Activated T-cell treated with anti-CD3 and anti-CD28 coated beads for 24 hours (primary cell): ENCODE data around the gene RFX4.
"Not testable (repeated sequence)": the region's sequence is repeated elsewhere in the genome, so short reads cannot be mapped to it uniquely, and the experiment has no call there.

Experiments
- DNase-seq: peaks from one replicate; pipeline ENCODE4 v3.0.0-alpha.2; 2020; ENCODE audit warnings: low read depth

The RFX4 gene

DNA sequence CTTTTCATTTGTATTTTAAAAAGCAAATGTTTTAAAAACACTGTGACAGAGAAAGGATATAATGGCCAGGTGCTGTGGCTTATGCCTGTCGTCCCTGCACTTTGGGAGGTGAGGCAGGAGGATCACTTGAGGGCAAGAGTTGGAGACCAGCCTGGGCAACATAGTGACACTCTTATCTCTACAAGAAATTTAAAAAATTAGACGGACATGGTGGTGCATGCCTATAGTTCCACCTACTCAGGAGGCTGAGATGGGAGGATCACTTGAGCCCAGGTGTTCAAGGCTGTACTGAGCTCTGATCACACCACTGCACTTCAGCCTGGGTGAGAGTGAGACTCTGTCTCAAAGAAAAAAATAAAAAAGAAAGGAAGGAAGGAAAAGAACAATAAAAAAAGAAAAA is 7.8 kb downstream of the RFX4 start:
- DNase-seq: no peak

GRCh38 chr12:106594447-106594846 is 11.6 kb downstream of the RFX4 start:
- no peak for DNase-seq

DNA sequence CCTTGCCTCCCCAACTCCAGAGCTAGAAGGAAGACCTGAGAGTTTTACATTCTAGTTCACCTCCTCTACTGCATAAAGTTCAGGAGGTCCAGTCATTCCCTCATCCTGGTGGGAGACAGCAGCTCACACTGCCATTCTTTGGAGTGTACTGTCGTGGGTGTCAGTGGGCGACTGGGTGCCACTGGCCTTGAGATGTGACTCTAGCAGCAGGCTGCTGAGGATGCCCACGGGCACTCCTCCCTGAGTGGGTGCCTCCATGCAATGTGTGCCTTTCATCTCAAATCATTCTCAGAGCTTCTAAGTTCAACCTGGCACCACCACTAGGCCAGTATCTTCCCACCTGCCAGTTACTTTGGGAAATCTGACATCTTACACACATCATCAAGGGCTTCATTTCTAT is 12.5 kb downstream of the RFX4 start:
- no peak for DNase-seq

- DNase-seq: no peak
Observed at GRCh38 chr12:106598003-106598402, 15.2 kb downstream of the RFX4 start.

- DNase-seq: no peak
Observed at GRCh38 chr12:106599302-106599701, 16.5 kb downstream of the RFX4 start.

- DNase-seq: no peak
Observed at GRCh38 chr12:106600503-106600902, 17.7 kb downstream of the RFX4 start.

DNA sequence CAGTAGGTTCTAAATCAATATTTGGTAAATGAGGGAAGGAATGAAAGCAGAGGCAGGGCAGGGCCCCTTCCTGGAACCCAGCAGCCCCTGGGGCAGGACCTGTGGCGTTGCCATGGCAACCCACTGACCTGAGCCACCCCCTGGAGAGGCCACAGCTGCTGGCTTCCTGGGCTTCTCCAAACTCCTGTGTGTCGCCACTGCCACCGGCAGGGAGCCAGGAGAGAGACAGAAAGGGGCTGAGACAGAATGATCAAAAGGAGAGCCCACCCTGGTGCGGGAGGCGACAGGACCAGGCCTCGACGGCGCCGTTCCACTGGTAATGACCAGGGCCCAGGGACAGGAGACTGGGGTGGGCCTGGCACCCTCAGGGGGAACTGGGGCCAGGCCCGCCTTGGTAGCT is 18.2 kb downstream of the RFX4 start:
- no peak for DNase-seq

GRCh38 chr12:106601496-106601895 is 18.7 kb downstream of the RFX4 start:
- no peak for DNase-seq

- DNase-seq: no peak
Observed at GRCh38 chr12:106602076-106602475, 19.3 kb downstream of the RFX4 start.

GRCh38 chr12:106605254-106605653 is 22.4 kb downstream of the RFX4 start:
- no peak for DNase-seq

DNA sequence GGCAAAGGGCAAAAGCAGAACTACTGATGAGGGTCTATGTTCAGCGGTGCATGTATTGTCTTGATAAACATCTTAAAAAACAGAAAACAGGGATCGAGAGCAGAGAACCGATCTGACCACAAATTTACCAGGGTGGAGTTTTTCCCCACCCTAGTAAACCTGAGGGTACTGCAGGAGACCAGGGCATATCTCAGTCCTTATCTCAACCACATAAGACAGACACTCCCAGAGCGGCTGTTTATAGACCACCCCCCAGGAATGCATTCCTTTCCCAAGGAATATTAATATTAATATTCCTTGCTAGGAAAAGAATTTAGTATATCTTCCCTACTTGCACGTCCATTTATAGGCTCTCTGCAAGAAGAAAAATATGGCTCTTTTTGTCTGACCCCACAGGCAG is 37.8 kb downstream of the RFX4 start:
- DNase-seq: not testable (repeated sequence)

- no peak for DNase-seq
Observed at GRCh38 chr12:106625976-106626375, 43.2 kb downstream of the RFX4 start.

- DNase-seq: no peak
Observed at GRCh38 chr12:106629797-106630659, 47.2 kb downstream of the RFX4 start.

- no peak for DNase-seq
Observed at GRCh38 chr12:106631150-106631549, 48.3 kb downstream of the RFX4 start.

- DNase-seq: no peak
Observed at GRCh38 chr12:106631797-106632196, 49.0 kb downstream of the RFX4 start.

DNA sequence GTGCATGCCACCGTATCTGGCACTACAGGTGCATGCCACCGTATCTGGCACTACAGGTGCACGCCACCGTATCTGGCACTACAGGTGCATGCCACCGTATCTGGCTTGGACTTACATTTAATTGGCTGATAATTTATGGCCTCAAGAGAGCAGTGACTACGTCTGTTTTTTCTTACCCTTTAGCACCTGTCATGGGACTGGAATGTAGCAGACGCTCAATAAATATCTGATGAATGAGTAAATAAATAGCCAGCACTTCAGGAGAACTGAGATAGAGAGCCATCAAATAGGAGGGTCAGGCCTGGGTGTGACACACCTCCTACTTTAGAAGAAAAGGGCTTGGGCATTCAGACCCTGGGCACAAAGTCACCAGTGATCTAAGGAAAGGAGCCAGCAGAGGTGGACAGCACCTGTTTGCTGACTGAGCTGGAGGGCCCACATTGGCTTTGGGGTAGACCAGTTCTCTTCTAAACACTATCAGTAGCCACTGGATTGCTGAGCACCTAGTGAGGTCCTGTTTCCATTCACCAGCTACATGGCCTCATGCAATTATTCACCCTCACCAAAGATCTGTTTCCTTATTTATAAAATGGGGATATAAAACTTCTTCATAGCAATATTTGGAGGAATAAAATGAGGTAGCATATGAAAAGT is 50.1 kb downstream of the RFX4 start:
- no peak for DNase-seq

DNA sequence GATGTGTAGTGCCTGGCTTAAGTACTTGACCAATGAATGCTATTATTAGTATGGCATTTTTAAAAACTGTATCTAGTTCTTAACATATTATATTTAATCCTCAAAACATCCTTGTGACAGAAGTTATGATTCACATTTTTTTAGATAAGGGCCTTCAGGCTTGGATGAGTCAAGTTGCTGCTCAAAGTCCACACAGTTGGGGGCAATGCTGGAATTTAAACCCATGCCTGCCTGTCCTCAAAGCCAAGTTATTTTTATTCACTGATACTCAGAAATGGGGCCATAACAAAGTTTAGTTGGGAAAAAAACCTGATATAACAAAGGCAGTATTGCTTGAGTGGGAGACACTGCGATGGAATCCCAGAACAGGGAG is 50.6 kb downstream of the RFX4 start:
- no peak for DNase-seq

- DNase-seq: no peak
Observed at GRCh38 chr12:106634206-106634605, 51.4 kb downstream of the RFX4 start.

DNA sequence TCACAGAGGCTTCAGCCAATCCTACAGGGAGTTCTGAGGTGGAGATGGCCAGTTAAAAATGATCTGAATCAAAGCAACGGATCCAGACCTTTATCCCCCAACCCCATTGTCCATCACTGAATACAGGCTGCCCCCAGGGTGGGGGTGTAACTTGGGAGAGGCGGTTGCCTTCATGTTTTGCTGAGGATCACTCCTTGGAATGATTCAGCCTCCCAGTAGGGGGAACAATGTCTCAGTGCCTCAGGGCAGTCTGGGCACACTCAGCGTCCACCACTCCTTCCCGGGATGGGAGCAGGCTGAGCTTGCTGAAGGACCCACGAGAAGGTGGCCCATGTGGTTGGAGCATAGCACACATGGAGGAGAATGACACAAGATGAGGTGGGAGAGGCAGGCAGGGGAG is 60.2 kb downstream of the RFX4 start:
- no peak for DNase-seq

DNA sequence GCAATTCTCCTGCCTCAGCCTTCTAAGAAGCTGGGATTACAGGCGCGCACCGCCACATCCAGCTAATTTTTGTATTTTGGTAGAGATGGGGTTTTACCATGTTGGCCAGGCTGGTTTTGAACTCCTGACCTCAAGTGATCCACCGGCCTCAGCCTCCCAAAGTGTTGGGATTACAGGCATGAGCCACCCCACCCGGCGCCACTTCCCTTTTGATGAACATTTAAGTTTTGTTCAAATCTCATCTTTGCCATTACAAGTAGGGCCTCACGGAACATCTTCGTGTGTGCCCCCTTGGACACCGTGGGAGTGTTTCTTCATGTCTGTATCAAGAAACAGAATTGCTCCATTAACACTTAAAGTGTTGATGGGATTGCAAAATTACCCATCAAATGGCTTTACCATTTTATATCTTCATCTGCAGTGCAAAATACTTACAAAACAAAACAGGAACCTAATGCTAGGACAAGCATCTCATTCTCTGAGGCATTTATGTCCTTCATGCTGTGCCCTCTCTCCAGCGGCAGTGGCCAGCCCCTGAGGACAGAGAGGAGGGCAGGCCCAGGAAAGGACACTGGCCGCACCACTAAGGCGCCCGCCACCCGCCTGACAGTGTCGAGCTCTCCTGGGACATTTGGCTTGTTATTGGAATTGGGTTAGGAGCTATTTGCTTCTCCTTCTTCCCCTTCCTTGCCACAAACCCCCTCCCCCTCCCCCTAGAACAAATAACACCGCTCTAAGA is 61.7 kb downstream of the RFX4 start:
- DNase-seq: no peak

DNA sequence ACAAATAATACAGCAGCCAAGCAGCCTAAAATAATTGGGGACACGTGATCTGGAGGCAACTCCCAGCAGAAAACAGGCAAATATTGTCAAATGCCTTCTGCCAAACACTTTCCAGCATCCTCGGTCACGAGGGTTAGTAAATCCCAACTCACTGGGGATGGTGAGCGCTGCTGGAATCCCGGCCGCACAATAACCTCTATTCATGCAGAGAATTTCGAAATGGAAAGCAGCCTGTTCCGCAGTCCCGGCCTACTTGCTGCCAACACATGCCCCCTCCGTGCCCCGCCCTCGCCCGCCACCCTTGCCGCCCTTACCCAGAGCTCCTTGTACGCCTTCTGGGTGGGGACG is 62.2 kb downstream of the RFX4 start:
- DNase-seq: no peak

- DNase-seq: no peak
Observed at GRCh38 chr12:106645465-106646330, 62.9 kb downstream of the RFX4 start.
